Endothelial cell of umbilical vein (primary cell): ENCODE data around the gene FAM228B. TPM values are rescaled to one million over a fixed set of nuclear protein-coding genes. Genes with fewer than 3 reads are reported as not detected.

Experiments
- BruUV-seq: library from RNA; stranded (reverse); fragments of 400-500 nt; replicated peaks from 2 replicates; lab custom pipeline; 2021; lab: Mats Ljungman, UMichigan
- CTCF ChIA-PET: fragments of 300-600, 350-600 bp; sonication (Branson Sonifier 250); formaldehyde crosslinking; loops from one replicate; lab custom pipeline; 2021; ENCODE audit warnings: antibody characterized with exemption, inconsistent platforms; lab: Charles Lee
- POLR2A ChIA-PET: fragments of 300-600, 350-600 bp; sonication (Branson Sonifier 250); formaldehyde crosslinking; loops from one replicate; lab custom pipeline; 2021; ENCODE audit warnings: antibody characterized with exemption, inconsistent platforms; lab: Charles Lee
- DNase-seq: peaks from one replicate; pipeline ENCODE4 v3.0.0-alpha.2; 2011; ENCODE audit warnings: low read depth, low spot score
- FAIRE-seq: peaks from 2 replicates; lab custom pipeline; 2011; peaks lifted over from hg19 to GRCh38; lab: Jason Lieb, UNC
- H2AFZ ChIP-seq: 2 replicates; pipeline ENCODE4 v1.6.0; 2012; ENCODE audit warnings: low read depth, low read length, control low read depth, inconsistent platforms
- H3K27ac ChIP-seq: 2 replicates; pipeline ENCODE4 v1.5.1; 2011; ENCODE audit warnings: low read depth, mild to moderate bottlenecking, control low read depth, low read length, moderate library complexity; ENCODE audit not compliant: insufficient read depth
- H3K27me3 ChIP-seq, 2 experiments: 2 replicates each; pipeline versions ENCODE4 v1.6.0 to v1.6.1; 2011; ENCODE audit warnings: low read length in 2 of 2, mixed read lengths in 1 of 2; ENCODE audit not compliant: control insufficient read depth in 2 of 2, insufficient read depth in 2 of 2
- H3K36me3 ChIP-seq, 2 experiments: 2 replicates in 1 of 2; 3 replicates in 1 of 2; pipeline ENCODE4 v1.5.1; 2011; ENCODE audit warnings: low read length in 2 of 2, mild to moderate bottlenecking in 1 of 2, moderate library complexity in 1 of 2; ENCODE audit not compliant: control insufficient read depth in 2 of 2, insufficient read depth in 2 of 2; ENCODE audit errors: extremely low read depth in 1 of 2
- H3K4me1 ChIP-seq: 3 replicates; pipeline ENCODE4 v1.5.1; 2011; ENCODE audit warnings: mild to moderate bottlenecking, low read length; ENCODE audit not compliant: control insufficient read depth, insufficient read depth; ENCODE audit errors: extremely low read depth
- H3K4me2 ChIP-seq: 2 replicates; pipeline ENCODE4 v1.6.1; 2011; ENCODE audit warnings: low read length, control low read depth, mixed read lengths; ENCODE audit not compliant: insufficient read depth
- H3K4me3 ChIP-seq, 3 experiments: fragments of 200-600 bp in 1 of 3; sonication (generic), shearing (Covaris generic) in 1 of 3; replicated peaks in 1 of 3; 2 replicates each; pipeline ENCODE4 v1.5.1; 2011 to 2016; ENCODE audit warnings: control low read depth in 3 of 3, low read length in 3 of 3, mild to moderate bottlenecking in 2 of 3, inconsistent platforms in 1 of 3, low read depth in 1 of 3, moderate library complexity in 1 of 3; ENCODE audit not compliant: insufficient read depth in 1 of 3
- H3K79me2 ChIP-seq: 2 replicates; pipeline ENCODE4 v1.6.0; 2012; ENCODE audit warnings: low read length, inconsistent platforms; ENCODE audit not compliant: control insufficient read depth, insufficient read depth
- H3K9ac ChIP-seq: replicated peaks from 2 replicates; pipeline ENCODE3; 2011; ENCODE audit warnings: low read length, control low read depth; ENCODE audit not compliant: insufficient read depth; ENCODE audit errors: extremely low read depth
- H3K9me1 ChIP-seq: replicated peaks from 3 replicates; pipeline ENCODE4 v1.6.0; 2011; ENCODE audit warnings: mild to moderate bottlenecking, low read length; ENCODE audit not compliant: control insufficient read depth, insufficient read depth; ENCODE audit errors: extremely low read depth
- H3K9me3 ChIP-seq: replicated peaks from 2 replicates; pipeline ENCODE4 v1.5.1; 2012; ENCODE audit warnings: low read length, inconsistent platforms; ENCODE audit not compliant: control insufficient read depth, insufficient read depth
- H4K20me1 ChIP-seq: replicated peaks from 2 replicates; pipeline ENCODE3; 2011; ENCODE audit warnings: mild to moderate bottlenecking, low read length; ENCODE audit not compliant: control insufficient read depth, insufficient read depth; ENCODE audit errors: extremely low read depth
- EZH2 ChIP-seq: IDR thresholded peaks from 2 replicates; pipeline ENCODE4 v1.6.1; 2012; ENCODE audit warnings: borderline replicate concordance, low read depth, mild to moderate bottlenecking, moderate library complexity, low read length, inconsistent platforms; ENCODE audit not compliant: severe bottlenecking
- FOS ChIP-seq: IDR thresholded peaks from 2 replicates; pipeline ENCODE4 v1.6.1; 2011; ENCODE audit warnings: mild to moderate bottlenecking, low read length, moderate library complexity, borderline replicate concordance; ENCODE audit not compliant: insufficient read depth
- GATA2 ChIP-seq: IDR thresholded peaks from 2 replicates; pipeline ENCODE4 v1.7.0; 2011; ENCODE audit warnings: low read depth, mild to moderate bottlenecking, moderate library complexity, mixed read lengths, low read length; ENCODE audit not compliant: insufficient read length, insufficient read depth
- JUN ChIP-seq: IDR thresholded peaks from 2 replicates; pipeline ENCODE4 v1.6.1; 2011; ENCODE audit warnings: borderline replicate concordance, low read depth; ENCODE audit not compliant: insufficient read length, insufficient read depth
- MAX ChIP-seq: IDR thresholded peaks from 2 replicates; pipeline ENCODE4 v1.6.1; 2011; ENCODE audit not compliant: insufficient read depth, insufficient read length
- MYC ChIP-seq: IDR thresholded peaks from one replicate; pipeline ENCODE4 v1.6.1; 2011; ENCODE audit warnings: mild to moderate bottlenecking, low read depth, low read length
- POLR2A ChIP-seq: IDR thresholded peaks from 2 replicates; pipeline ENCODE4 v1.6.1; 2012; ENCODE audit warnings: low read depth, mild to moderate bottlenecking, control low read depth, low read length
- POLR2AphosphoS5 ChIP-seq: IDR thresholded peaks from 2 replicates; pipeline ENCODE4 v1.6.1; 2012; ENCODE audit warnings: low read depth, mild to moderate bottlenecking, control low read depth, low read length, moderate library complexity; ENCODE audit not compliant: insufficient read depth
- dilution Hi-C: fragments of 300-500 bp; cut with MboI; formaldehyde crosslinking; loops from one replicate; pipeline ENCODE4 v1.15.0; 2019; ENCODE audit warnings: low sequenced_read_pairs; ENCODE audit not compliant: extremely low pct_ligation_motif_present
- intact Hi-C: fragments of 100-400 bp; cut with micrococcal nuclease; formaldehyde crosslinking; loops from one replicate; pipeline ENCODE4 v1.10.0; 2022
- polyA plus RNA-seq, 4 experiments: library from polyadenylated mRNA; depleted of rRNA in 3 of 4; stranded (reverse) in 3 of 4; unstranded in 1 of 4; fragments of >200 nt; gene quantifications; 2 replicates each; pipeline versions ENCODE4 v1.2.1 to v1.2.3, GENCODE V29; 2011 to 2012; ENCODE audit warnings: missing spikeins in 1 of 4
- total RNA-seq: library from RNA; stranded (reverse); gene quantifications from 2 replicates; pipeline ENCODE4 v1.2.3, GENCODE V29; 2021
- TF ChIP-seq, protein P1 (sequence below), 2 donors: IDR thresholded peaks; 1 replicate in 1 of 2; 2 replicates in 1 of 2; pipeline ENCODE4 v1.5.1; 2011; ENCODE audit warnings: low read length in 2 of 2, mild to moderate bottlenecking in 2 of 2, moderate library complexity in 2 of 2, control low read depth in 1 of 2, inconsistent platforms in 1 of 2, low read depth in 1 of 2; ENCODE audit not compliant: insufficient read depth in 1 of 2; ENCODE audit errors: extremely low read depth in 1 of 2

The FAM228B gene
- total and polyA plus RNA-seq, 2 donors (not counting 3 experiments of a cell fraction or from before 2014, with no cell fraction given), result 1.6 to 11.9 TPM

DNA sequence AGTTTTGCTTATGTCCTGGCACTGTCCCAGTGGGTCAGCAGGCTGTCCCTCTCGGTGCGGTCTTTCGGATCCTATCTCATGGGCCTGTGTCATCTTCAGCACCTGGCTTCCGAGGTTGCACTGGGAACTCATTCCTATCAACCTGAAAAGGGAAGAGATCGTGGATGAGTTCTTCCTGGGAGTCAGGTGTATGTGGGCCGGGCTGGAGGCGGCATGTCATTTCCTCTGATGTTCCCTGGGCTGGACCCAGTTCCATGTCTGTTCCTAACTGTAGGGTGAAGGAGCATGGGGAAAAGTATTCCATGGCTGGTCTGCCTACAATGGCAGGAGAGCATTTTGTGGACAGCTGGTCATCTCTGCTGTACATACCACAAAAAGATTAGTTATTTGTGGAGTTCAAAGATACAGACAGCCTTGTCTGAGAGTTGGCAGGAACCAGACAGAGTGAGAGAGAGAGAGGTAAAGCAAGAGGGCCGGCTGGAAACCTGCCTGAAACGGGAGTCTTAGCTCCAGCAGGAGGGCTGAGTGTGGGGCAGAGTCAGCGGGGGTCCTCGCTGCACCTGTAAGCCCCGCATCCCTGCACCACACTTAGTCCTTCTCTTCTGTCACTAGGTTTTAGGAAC lies 76.8 kb downstream of the FAM228B start:
- Histone ChIP-seq H3K27me3 (no peaks in the 10 kb centered on the region), H3K9me1 (no peaks in the 10 kb centered on the region), H4K20me1 (no peaks in the 10 kb centered on the region), H3K4me3 (no peak overlapping the region), H3K4me2 (no peak overlapping the region), H3K4me1 (no peaks in the 10 kb centered on the region), H3K9ac (no peak overlapping the region), H3K9me3 (no peaks in the 10 kb centered on the region), H2AFZ (no peak overlapping the region), H3K79me2 (no peaks in the 10 kb centered on the region), H3K27ac (no peak overlapping the region), H3K36me3 (peaks cover 0 to 14% of the 10 kb centered on the region in 2 experiments)
- ChIA-PET POLR2A (no interaction called here), CTCF (no interaction called here)
- intact Hi-C loops (no loop called here), dilution Hi-C loops (no loop called here)
- TF ChIP-seq FOS, result no peak
- TF ChIP-seq EZH2, result no peak
- no peak for TF ChIP-seq JUN
- TF ChIP-seq MAX, result no peak
- no peak for TF ChIP-seq MYC
- no peak for TF ChIP-seq POLR2A
- no peak for TF ChIP-seq GATA2
- TF ChIP-seq POLR2AphosphoS5, result no peak
- TF ChIP-seq, protein P1, sequence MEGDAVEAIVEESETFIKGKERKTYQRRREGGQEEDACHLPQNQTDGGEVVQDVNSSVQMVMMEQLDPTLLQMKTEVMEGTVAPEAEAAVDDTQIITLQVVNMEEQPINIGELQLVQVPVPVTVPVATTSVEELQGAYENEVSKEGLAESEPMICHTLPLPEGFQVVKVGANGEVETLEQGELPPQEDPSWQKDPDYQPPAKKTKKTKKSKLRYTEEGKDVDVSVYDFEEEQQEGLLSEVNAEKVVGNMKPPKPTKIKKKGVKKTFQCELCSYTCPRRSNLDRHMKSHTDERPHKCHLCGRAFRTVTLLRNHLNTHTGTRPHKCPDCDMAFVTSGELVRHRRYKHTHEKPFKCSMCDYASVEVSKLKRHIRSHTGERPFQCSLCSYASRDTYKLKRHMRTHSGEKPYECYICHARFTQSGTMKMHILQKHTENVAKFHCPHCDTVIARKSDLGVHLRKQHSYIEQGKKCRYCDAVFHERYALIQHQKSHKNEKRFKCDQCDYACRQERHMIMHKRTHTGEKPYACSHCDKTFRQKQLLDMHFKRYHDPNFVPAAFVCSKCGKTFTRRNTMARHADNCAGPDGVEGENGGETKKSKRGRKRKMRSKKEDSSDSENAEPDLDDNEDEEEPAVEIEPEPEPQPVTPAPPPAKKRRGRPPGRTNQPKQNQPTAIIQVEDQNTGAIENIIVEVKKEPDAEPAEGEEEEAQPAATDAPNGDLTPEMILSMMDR (IDR thresholded peaks at IDR 0.05; ENCODE audit: extremely low read depth in 1 of 2, insufficient read depth in 1 of 2, low read depth in 1 of 2, low read length in 2 of 2), result no peak
- FAIRE-seq, result no peak
- no peak for DNase-seq
- no TSS peak for BruUV-seq
